Mesenchymal stem cell (in vitro differentiated cells and primary cell): Measurements from ENCODE around the gene FGF3. TPM values are rescaled to one million over a fixed set of nuclear protein-coding genes. Genes with fewer than 3 reads are reported as not detected.
A peak's percentile ranks its signal among the peaks of the same experiment; 100 is the strongest.

Experiments
- DNase-seq: peaks from one replicate; pipeline ENCODE4 v3.0.0-alpha.2; 2013
- H2AFZ ChIP-seq: one replicate; pipeline ENCODE4 v1.6.1; 2013; ENCODE audit warnings: low read depth, mild to moderate bottlenecking, control low read depth, inconsistent platforms, low read length, moderate library complexity
- H2AK5ac ChIP-seq: 2 replicates; pipeline ENCODE4 v1.6.1; 2013; ENCODE audit warnings: low read length, moderate library complexity, mild to moderate bottlenecking, inconsistent platforms; ENCODE audit not compliant: severe bottlenecking
- H2BK120ac ChIP-seq: one replicate; pipeline ENCODE4 v1.6.1; 2013; ENCODE audit warnings: low read depth, mild to moderate bottlenecking, inconsistent platforms, low read length, moderate library complexity
- H2BK12ac ChIP-seq, 2 experiments: one replicate each; pipeline ENCODE4 v1.6.1; 2013; ENCODE audit warnings: inconsistent platforms in 2 of 2, low read length in 2 of 2, mild to moderate bottlenecking in 2 of 2, moderate library complexity in 2 of 2, control low read depth in 1 of 2
- H2BK15ac ChIP-seq: one replicate; pipeline ENCODE4 v1.6.1; 2013; ENCODE audit warnings: mild to moderate bottlenecking, low read depth, inconsistent platforms; ENCODE audit not compliant: poor library complexity, severe bottlenecking
- H2BK5ac ChIP-seq: 2 replicates; pipeline ENCODE4 v1.6.1; 2013; ENCODE audit warnings: low read depth, mild to moderate bottlenecking, low read length, control low read depth, inconsistent platforms; ENCODE audit not compliant: poor library complexity, severe bottlenecking
- H3K14ac ChIP-seq, 2 experiments: one replicate each; pipeline ENCODE4 v1.6.1; 2013; ENCODE audit warnings: inconsistent platforms in 2 of 2, low read length in 2 of 2, control low read depth in 1 of 2, mild to moderate bottlenecking in 1 of 2, moderate library complexity in 1 of 2
- H3K18ac ChIP-seq, 2 experiments: one replicate each; pipeline ENCODE4 v1.6.1; 2013; ENCODE audit warnings: inconsistent platforms in 2 of 2, low read length in 2 of 2, control low read depth in 1 of 2, low read depth in 1 of 2, mild to moderate bottlenecking in 1 of 2
- H3K23ac ChIP-seq, 2 experiments: one replicate each; pipeline ENCODE4 v1.6.1; 2013; ENCODE audit warnings: inconsistent platforms in 2 of 2, low read length in 2 of 2, mild to moderate bottlenecking in 2 of 2, moderate library complexity in 2 of 2, control low read depth in 1 of 2
- H3K27ac ChIP-seq: 2 replicates; pipeline ENCODE4 v1.5.1; 2013; ENCODE audit warnings: mild to moderate bottlenecking, moderate library complexity, low read length, control low read depth, inconsistent platforms; ENCODE audit not compliant: poor library complexity, severe bottlenecking
- H3K27me3 ChIP-seq, 2 experiments: 2 replicates each; pipeline versions ENCODE4 v1.6.1 to v1.7.0; 2013; ENCODE audit warnings: low read length in 2 of 2, mild to moderate bottlenecking in 2 of 2, moderate library complexity in 2 of 2, control low read depth in 1 of 2, inconsistent platforms in 1 of 2; ENCODE audit not compliant: control insufficient read depth in 1 of 2, insufficient read depth in 1 of 2
- H3K36me3 ChIP-seq, 2 experiments: 2 replicates each; pipeline versions ENCODE4 v1.6.1 to v1.7.0; 2013; ENCODE audit warnings: low read length in 2 of 2, control low read depth in 1 of 2, inconsistent platforms in 1 of 2, low read depth in 1 of 2, mild to moderate bottlenecking in 1 of 2; ENCODE audit not compliant: insufficient read depth in 2 of 2, control insufficient read depth in 1 of 2
- H3K4ac ChIP-seq, 2 experiments: one replicate each; pipeline ENCODE4 v1.6.1; 2013; ENCODE audit warnings: inconsistent platforms in 2 of 2, low read length in 2 of 2, mild to moderate bottlenecking in 2 of 2, moderate library complexity in 2 of 2, control low read depth in 1 of 2, low read depth in 1 of 2
- H3K4me1 ChIP-seq: 2 replicates; pipeline ENCODE4 v1.6.1; 2013; ENCODE audit warnings: low read depth, low read length, control low read depth; ENCODE audit not compliant: control insufficient read depth, insufficient read depth
- H3K4me2 ChIP-seq: 2 replicates; pipeline ENCODE4 v1.6.1; 2013; ENCODE audit warnings: low read length, mild to moderate bottlenecking, inconsistent platforms; ENCODE audit not compliant: poor library complexity, severe bottlenecking
- H3K4me3 ChIP-seq, 2 experiments: 2 replicates each; pipeline versions ENCODE4 v1.5.1 to v1.7.0; 2013; ENCODE audit warnings: low read length in 2 of 2, mild to moderate bottlenecking in 2 of 2, control low read depth in 1 of 2, low read depth in 1 of 2; ENCODE audit not compliant: insufficient read depth in 1 of 2
- H3K79me1 ChIP-seq: replicated peaks from 2 replicates; pipeline ENCODE4 v1.6.1; 2013; ENCODE audit warnings: mild to moderate bottlenecking, control low read depth, low read length, inconsistent platforms; ENCODE audit not compliant: poor library complexity, severe bottlenecking
- H3K9ac ChIP-seq: 2 replicates; pipeline ENCODE4 v1.7.0; 2013; ENCODE audit warnings: mild to moderate bottlenecking, low read length, moderate library complexity
- H3K9me3 ChIP-seq: 2 replicates; pipeline ENCODE4 v1.7.0; 2013; ENCODE audit warnings: mild to moderate bottlenecking, low read length; ENCODE audit not compliant: control insufficient read depth
- H4K8ac ChIP-seq: one replicate; pipeline ENCODE4 v1.6.1; 2013; ENCODE audit warnings: inconsistent platforms, mild to moderate bottlenecking, low read length, moderate library complexity
- H4K91ac ChIP-seq: one replicate; pipeline ENCODE4 v1.6.1; 2013; ENCODE audit warnings: mild to moderate bottlenecking, low read length, inconsistent platforms
- WGBS: methylation state at CpG from one replicate; pipeline ENCODE4 v1.1.7; 2013; ENCODE audit warnings: mixed read lengths; 5-methylcytosine and 5-hydroxymethylcytosine counted together
- polyA plus RNA-seq, 2 experiments: library from polyadenylated mRNA; stranded (reverse); fragments of 200-250 nt; gene quantifications; one replicate each; pipeline ENCODE4 v1.2.3, GENCODE V29; 2013

FGF3 gene
- polyA plus RNA-seq (2013, experiment 1 of 2): not detected
- not detected for polyA plus RNA-seq (2013, experiment 2 of 2)

- H3K4ac ChIP-seq: no peak within 1 kb of the TSS
- H3K36me3 ChIP-seq: no peaks in the 10 kb centered on the region
- no peak within 1 kb of the TSS for H3K18ac ChIP-seq
- no peaks in the 10 kb centered on the region for H3K79me1 ChIP-seq
- no peaks in the 10 kb centered on the region for H3K9me3 ChIP-seq
- DNase-seq: no peak
- H3K9ac ChIP-seq: no peak within 1 kb of the TSS
- peak within 1 kb of the TSS; percentile 19 for H3K4me2 ChIP-seq
- H2BK120ac ChIP-seq: no peak within 1 kb of the TSS
- H2BK12ac ChIP-seq: no peak within 1 kb of the TSS
- H3K14ac ChIP-seq: no peak within 1 kb of the TSS
- no peak within 1 kb of the TSS for H4K91ac ChIP-seq
- no peak within 1 kb of the TSS for H4K8ac ChIP-seq
- no peak within 1 kb of the TSS for H2AFZ ChIP-seq
- peak within 1 kb of the TSS in 1 of 2 experiments; percentile 42 for H3K23ac ChIP-seq
- H2AK5ac ChIP-seq: no peak within 1 kb of the TSS
- peaks cover 87 to 90% of the 10 kb centered on the region in 2 experiments for H3K27me3 ChIP-seq
- WGBS: 2% methylated on average over 85 of the region's 105 CpGs
- H2BK5ac ChIP-seq: no peak within 1 kb of the TSS
- H3K27ac ChIP-seq: no peak within 1 kb of the TSS
- no peak within 1 kb of the TSS for H2BK15ac ChIP-seq
- peaks cover 18% of the 10 kb centered on the region for H3K4me1 ChIP-seq
- H3K4me3 ChIP-seq: no peak within 1 kb of the TSS
Measured at GRCh38 chr11:69818603-69819441, at the start of gene FGF3. Gene FGF3, minus strand, starts transcription at chr11:69819416. Its CDS starts 483 bp downstream, at chr11:69818933.

GRCh38 chr11:69868871-69869270 is 49.7 kb upstream of the FGF3 start:
- H3K4ac ChIP-seq: no peak overlapping the region
- WGBS: 78% methylated on average over 8 of the region's 8 CpGs
- no peaks in the 10 kb centered on the region for H3K9me3 ChIP-seq
- no peak overlapping the region for H3K23ac ChIP-seq
- H3K79me1 ChIP-seq: no peaks in the 10 kb centered on the region
- no peak overlapping the region for H4K8ac ChIP-seq
- H3K18ac ChIP-seq: no peak overlapping the region
- no peak overlapping the region for H2BK12ac ChIP-seq
- no peak overlapping the region for H3K9ac ChIP-seq
- H2BK120ac ChIP-seq: no peak overlapping the region
- H3K27ac ChIP-seq: no peak overlapping the region
- H3K4me1 ChIP-seq: peaks cover 5% of the 10 kb centered on the region
- no peak overlapping the region for H2BK15ac ChIP-seq
- no peak overlapping the region for H2AFZ ChIP-seq
- H3K27me3 ChIP-seq: peaks cover 52 to 61% of the 10 kb centered on the region in 2 experiments
- no peak overlapping the region for H2AK5ac ChIP-seq
- H3K14ac ChIP-seq: no peak overlapping the region
- no peak overlapping the region for H2BK5ac ChIP-seq
- no peak overlapping the region for H4K91ac ChIP-seq
- H3K36me3 ChIP-seq: no peaks in the 10 kb centered on the region
- DNase-seq: no peak
- no peak overlapping the region for H3K4me2 ChIP-seq
- H3K4me3 ChIP-seq: no peak overlapping the region

GRCh38 chr11:69868006-69868810 is 49.0 kb upstream of the FGF3 start:
- H3K27me3 ChIP-seq: peaks cover 45 to 62% of the 10 kb centered on the region in 2 experiments
- H3K27ac ChIP-seq: no peak overlapping the region
- no peak overlapping the region for H4K91ac ChIP-seq
- no peak for DNase-seq
- no peak overlapping the region for H4K8ac ChIP-seq
- no peaks in the 10 kb centered on the region for H3K9me3 ChIP-seq
- no peak overlapping the region for H2BK5ac ChIP-seq
- no peak overlapping the region for H2AFZ ChIP-seq
- no peaks in the 10 kb centered on the region for H3K79me1 ChIP-seq
- no peak overlapping the region for H3K4ac ChIP-seq
- H2BK12ac ChIP-seq: no peak overlapping the region
- no peak overlapping the region for H3K23ac ChIP-seq
- H3K4me3 ChIP-seq: no peak overlapping the region
- peaks cover 5% of the 10 kb centered on the region for H3K4me1 ChIP-seq
- H3K4me2 ChIP-seq: no peak overlapping the region
- H3K18ac ChIP-seq: no peak overlapping the region
- H2AK5ac ChIP-seq: no peak overlapping the region
- no peak overlapping the region for H3K14ac ChIP-seq
- 45% methylated on average over 38 of the region's 41 CpGs for WGBS
- no peak overlapping the region for H3K9ac ChIP-seq
- H2BK15ac ChIP-seq: no peak overlapping the region
- H3K36me3 ChIP-seq: no peaks in the 10 kb centered on the region
- no peak overlapping the region for H2BK120ac ChIP-seq
